K562 (cell line): ENCODE results near the gene NRSN2. TPM values are rescaled to one million over a fixed set of nuclear protein-coding genes. Genes with fewer than 3 reads are reported as not detected.

Source experiments
- ARID1B ChIP-seq: fragments of 450-650 bp; IDR thresholded peaks from 2 replicates; pipeline ENCODE4 v1.6.1; 2016; ENCODE audit warnings: antibody characterized with exemption, mild to moderate bottlenecking, inconsistent platforms
- C11orf30 ChIP-seq: fragments of 450-650 bp; IDR thresholded peaks from 2 replicates; pipeline ENCODE4 v1.6.1; 2016; ENCODE audit warnings: low read depth, mild to moderate bottlenecking
- DMBX1 ChIP-seq: fragments of 250-450 bp; sonication (Bioruptor Pico); IDR thresholded peaks from 2 replicates; pipeline ENCODE4 v1.8.0; 2022; ENCODE audit warnings: inconsistent platforms, mild to moderate bottlenecking, moderate library complexity, borderline replicate concordance
- EGR1 ChIP-seq: fragments of 450-650 bp; conservative IDR thresholded peaks from 2 replicates; pipeline ENCODE4 v1.6.1; 2017; ENCODE audit warnings: mild to moderate bottlenecking
- EP300 ChIP-seq: IDR thresholded peaks from 2 replicates; pipeline ENCODE4 v1.6.1; 2012; ENCODE audit warnings: low read length, improper control_type of control experiment
- FOXK2 ChIP-seq, 2 experiments: fragments of 450-650 bp; IDR thresholded peaks in 1 of 2; conservative IDR thresholded peaks in 1 of 2; 2 replicates each; pipeline ENCODE4 v1.6.1; 2016; ENCODE audit warnings: low read depth in 2 of 2, mild to moderate bottlenecking in 1 of 2
- MEIS2 ChIP-seq: fragments of 450-650 bp; IDR thresholded peaks from 2 replicates; pipeline ENCODE4 v1.6.1; 2014; ENCODE audit warnings: mild to moderate bottlenecking; ENCODE audit not compliant: partially characterized antibody
- MTA3 ChIP-seq: fragments of 450-650 bp; formaldehyde crosslinking; IDR thresholded peaks from 2 replicates; pipeline ENCODE4 v1.6.1; 2017; ENCODE audit warnings: mild to moderate bottlenecking, borderline replicate concordance
- NR4A1 ChIP-seq, 2 experiments: fragments of 250-450 bp in 1 of 2; fragments of 450-650 bp in 1 of 2; sonication (Bioruptor Pico) in 1 of 2; IDR thresholded peaks; 2 replicates each; pipeline versions ENCODE4 v1.4.0 to v1.6.1; 2016 to 2020; ENCODE audit warnings: mild to moderate bottlenecking in 2 of 2, missing compliant biosample characterization in 1 of 2, missing genetic modification characterization in 1 of 2, moderate library complexity in 1 of 2
- NRF1 ChIP-seq, 2 experiments: fragments of 450-650 bp; IDR thresholded peaks in 1 of 2; conservative IDR thresholded peaks in 1 of 2; 2 replicates each; pipeline ENCODE4 v1.6.1; 2014; ENCODE audit warnings: mild to moderate bottlenecking in 2 of 2
- POLR2AphosphoS2 ChIP-seq: IDR thresholded peaks from 2 replicates; pipeline ENCODE4 v1.6.1; 2012; ENCODE audit warnings: low read length, improper control_type of control experiment
- POLR3G ChIP-seq: IDR thresholded peaks from 2 replicates; pipeline ENCODE4 v1.6.1; 2011; ENCODE audit not compliant: insufficient read length, insufficient replicate concordance; ENCODE audit errors: extremely low read depth
- PPARD ChIP-seq: fragments of 250-450 bp; sonication (Bioruptor Pico); IDR thresholded peaks from 2 replicates; pipeline ENCODE4 v1.8.0; 2022; ENCODE audit warnings: inconsistent platforms, mild to moderate bottlenecking, moderate library complexity
- RBFOX2 ChIP-seq: fragments of 200-400 bp; formaldehyde crosslinking; IDR thresholded peaks from 2 replicates; pipeline ENCODE4 v1.6.1; 2017; ENCODE audit warnings: low read depth, mild to moderate bottlenecking, low read length, moderate library complexity
- ZBED1 ChIP-seq: IDR thresholded peaks from 2 replicates; pipeline ENCODE4 v1.6.1; 2014
- ZNF584 ChIP-seq: fragments of 200-800 bp; sonication (Bioruptor generic); IDR thresholded peaks from 2 replicates; pipeline ENCODE4 v1.6.1; 2016; ENCODE audit warnings: low read depth, mild to moderate bottlenecking, missing genetic modification characterization, missing compliant biosample characterization
- ZNF830 ChIP-seq: fragments of 250-450 bp; sonication (Bioruptor Pico); IDR thresholded peaks from 2 replicates; pipeline ENCODE4 v1.5.0; 2021; ENCODE audit warnings: mild to moderate bottlenecking
- ZZZ3 ChIP-seq: fragments of 450-650 bp; IDR thresholded peaks from 2 replicates; pipeline ENCODE4 v1.6.1; 2016; ENCODE audit warnings: antibody characterized with exemption, mild to moderate bottlenecking, moderate library complexity
- polyA plus RNA-seq, 8 experiments: library from polyadenylated mRNA; depleted of rRNA in 4 of 8; stranded (reverse) in 5 of 8; unstranded in 3 of 8; fragments of >200 nt; fragmentation: Nextera tagmentation in 2 of 8; fragmentation: Illumina TruSeq in 1 of 8; extraction: Ambion mirVana in 2 of 8; extraction: Trizol in 1 of 8; gene quantifications; 2 replicates each; pipeline versions ENCODE4 v1.2.1 to v1.2.3, GENCODE V29; 2011 to 2014; ENCODE audit warnings: inconsistent platforms in 1 of 8, missing spikeins in 1 of 8
- total RNA-seq, 7 experiments: library from RNA; depleted of rRNA in 6 of 7; stranded (reverse); fragments of >200 nt in 6 of 7; fragmentation: Illumina TruSeq in 2 of 7; extraction: Trizol in 2 of 7; gene quantifications; 2 replicates each; pipeline versions ENCODE4 v1.2.1 to v1.2.3, GENCODE V29; 2011 to 2021; ENCODE audit warnings: low replicate concordance in 1 of 7
- TF ChIP-seq, protein P1 (sequence below): fragments of 450-650 bp; IDR thresholded peaks from 2 replicates; pipeline ENCODE4 v1.6.1; 2017; ENCODE audit warnings: antibody characterized with exemption, mild to moderate bottlenecking
- TF ChIP-seq, protein P2 (sequence below): sonication (generic); formaldehyde crosslinking; IDR thresholded peaks from 2 replicates; pipeline ENCODE4 v1.8.0; 2022; ENCODE audit warnings: missing genetic modification reagents, mild to moderate bottlenecking, borderline replicate concordance

The NRSN2 gene
- total and polyA plus RNA-seq, 9 of the 15 experiments (the other 6 are each of a cell fraction or from before 2014, with no cell fraction given), result 7.5 to 29.7 (median 11.1) TPM

DNA sequence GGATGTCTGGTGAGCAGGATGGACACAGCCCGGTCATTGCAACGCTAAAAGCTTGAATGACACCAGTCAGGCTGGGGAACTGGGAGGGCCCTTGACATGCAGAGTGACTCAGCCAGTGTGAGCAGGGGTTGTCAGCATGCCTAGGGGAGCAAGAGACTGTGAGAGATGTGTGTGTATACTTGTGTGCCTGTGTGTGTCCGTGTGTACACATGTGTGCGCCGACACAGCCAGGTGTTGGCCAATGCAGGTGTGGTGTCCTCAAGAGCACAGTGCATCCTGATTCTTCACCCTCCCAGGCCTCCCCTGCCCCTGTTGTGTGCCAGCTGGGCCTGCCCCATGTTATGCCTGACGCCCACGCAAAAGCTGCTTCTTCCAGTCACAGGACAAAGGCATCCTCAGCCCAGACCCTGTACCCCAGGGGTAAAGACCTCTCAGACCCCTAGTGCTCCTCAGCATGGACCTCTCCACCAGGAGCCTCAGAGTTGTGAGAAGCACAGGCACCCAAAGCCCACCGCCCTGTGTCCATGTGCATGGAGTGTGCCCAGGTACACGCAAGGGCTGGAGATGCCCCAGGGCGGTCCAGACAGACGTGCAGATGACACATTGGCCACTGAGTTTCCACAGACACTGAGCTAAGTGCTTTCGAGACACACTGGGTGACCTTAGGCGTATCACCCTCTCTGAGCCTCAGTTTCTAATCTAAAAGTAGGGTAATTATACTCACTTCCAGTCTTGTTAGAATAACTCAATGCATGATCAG lies 16.6 kb downstream of the NRSN2 start (continued):
- TF ChIP-seq MEIS2 (peak; percentile 68), DMBX1 (CRISPR knock-in tag) (peak; percentile 76; the same call in 1 of the 2 replicates), ZZZ3 (no peak), NR4A1 (CRISPR knock-in tag; IDR thresholded peaks at IDR 0.05) (no peak), NR4A1 (tag; IDR thresholded peaks at IDR 0.05) (peak; percentile 62; the same call in 1 of the 2 replicates), PPARD (CRISPR knock-in tag) (no peak), ZNF830 (peak; percentile 36; the same call in 1 of the 2 replicates), FOXK2 (conservative IDR thresholded peaks at IDR 0.05 in 1 of 2, IDR thresholded peaks at IDR 0.05 in 1 of 2; ENCODE audit: low read depth in 2 of 2) (0 out of 4 replicates have a peak, but pooled peaks of 1 of the 2 experiments have one; percentile 19), RBFOX2 (peak; percentile 61), ZBED1 (no peak), EP300 (no peak), NRF1 (conservative IDR thresholded peaks at IDR 0.05 in 1 of 2, IDR thresholded peaks at IDR 0.05 in 1 of 2) (peak in 1 of 2 experiments; percentile 48; a peak in 1 of 4 replicates), ZNF584 (CRISPR knock-in tag) (0 out of 2 replicates have a peak, but pooled peaks have one; percentile 60), POLR2AphosphoS2 (no peak), C11orf30 (peak; percentile 21), POLR3G (no peak), EGR1 (peak; percentile 86), ARID1B (peak; percentile 9; the same call in 1 of the 2 replicates), MTA3 (peak; percentile 55; the same call in 1 of the 2 replicates)
- TF ChIP-seq, protein P1, sequence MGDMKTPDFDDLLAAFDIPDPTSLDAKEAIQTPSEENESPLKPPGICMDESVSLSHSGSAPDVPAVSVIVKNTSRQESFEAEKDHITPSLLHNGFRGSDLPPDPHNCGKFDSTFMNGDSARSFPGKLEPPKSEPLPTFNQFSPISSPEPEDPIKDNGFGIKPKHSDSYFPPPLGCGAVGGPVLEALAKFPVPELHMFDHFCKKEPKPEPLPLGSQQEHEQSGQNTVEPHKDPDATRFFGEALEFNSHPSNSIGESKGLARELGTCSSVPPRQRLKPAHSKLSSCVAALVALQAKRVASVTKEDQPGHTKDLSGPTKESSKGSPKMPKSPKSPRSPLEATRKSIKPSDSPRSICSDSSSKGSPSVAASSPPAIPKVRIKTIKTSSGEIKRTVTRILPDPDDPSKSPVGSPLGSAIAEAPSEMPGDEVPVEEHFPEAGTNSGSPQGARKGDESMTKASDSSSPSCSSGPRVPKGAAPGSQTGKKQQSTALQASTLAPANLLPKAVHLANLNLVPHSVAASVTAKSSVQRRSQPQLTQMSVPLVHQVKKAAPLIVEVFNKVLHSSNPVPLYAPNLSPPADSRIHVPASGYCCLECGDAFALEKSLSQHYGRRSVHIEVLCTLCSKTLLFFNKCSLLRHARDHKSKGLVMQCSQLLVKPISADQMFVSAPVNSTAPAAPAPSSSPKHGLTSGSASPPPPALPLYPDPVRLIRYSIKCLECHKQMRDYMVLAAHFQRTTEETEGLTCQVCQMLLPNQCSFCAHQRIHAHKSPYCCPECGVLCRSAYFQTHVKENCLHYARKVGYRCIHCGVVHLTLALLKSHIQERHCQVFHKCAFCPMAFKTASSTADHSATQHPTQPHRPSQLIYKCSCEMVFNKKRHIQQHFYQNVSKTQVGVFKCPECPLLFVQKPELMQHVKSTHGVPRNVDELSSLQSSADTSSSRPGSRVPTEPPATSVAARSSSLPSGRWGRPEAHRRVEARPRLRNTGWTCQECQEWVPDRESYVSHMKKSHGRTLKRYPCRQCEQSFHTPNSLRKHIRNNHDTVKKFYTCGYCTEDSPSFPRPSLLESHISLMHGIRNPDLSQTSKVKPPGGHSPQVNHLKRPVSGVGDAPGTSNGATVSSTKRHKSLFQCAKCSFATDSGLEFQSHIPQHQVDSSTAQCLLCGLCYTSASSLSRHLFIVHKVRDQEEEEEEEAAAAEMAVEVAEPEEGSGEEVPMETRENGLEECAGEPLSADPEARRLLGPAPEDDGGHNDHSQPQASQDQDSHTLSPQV, result peak; percentile 94
- TF ChIP-seq, protein P2, sequence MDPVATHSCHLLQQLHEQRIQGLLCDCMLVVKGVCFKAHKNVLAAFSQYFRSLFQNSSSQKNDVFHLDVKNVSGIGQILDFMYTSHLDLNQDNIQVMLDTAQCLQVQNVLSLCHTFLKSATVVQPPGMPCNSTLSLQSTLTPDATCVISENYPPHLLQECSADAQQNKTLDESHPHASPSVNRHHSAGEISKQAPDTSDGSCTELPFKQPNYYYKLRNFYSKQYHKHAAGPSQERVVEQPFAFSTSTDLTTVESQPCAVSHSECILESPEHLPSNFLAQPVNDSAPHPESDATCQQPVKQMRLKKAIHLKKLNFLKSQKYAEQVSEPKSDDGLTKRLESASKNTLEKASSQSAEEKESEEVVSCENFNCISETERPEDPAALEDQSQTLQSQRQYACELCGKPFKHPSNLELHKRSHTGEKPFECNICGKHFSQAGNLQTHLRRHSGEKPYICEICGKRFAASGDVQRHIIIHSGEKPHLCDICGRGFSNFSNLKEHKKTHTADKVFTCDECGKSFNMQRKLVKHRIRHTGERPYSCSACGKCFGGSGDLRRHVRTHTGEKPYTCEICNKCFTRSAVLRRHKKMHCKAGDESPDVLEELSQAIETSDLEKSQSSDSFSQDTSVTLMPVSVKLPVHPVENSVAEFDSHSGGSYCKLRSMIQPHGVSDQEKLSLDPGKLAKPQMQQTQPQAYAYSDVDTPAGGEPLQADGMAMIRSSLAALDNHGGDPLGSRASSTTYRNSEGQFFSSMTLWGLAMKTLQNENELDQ (CRISPR knock-in tag), result no peak
